H9 (cell line): Measurements from ENCODE around the gene CACNG5. TPM values are rescaled to one million over a fixed set of nuclear protein-coding genes. Genes with fewer than 3 reads are reported as not detected.

Source experiments
- DNase-seq: peaks from one replicate; pipeline ENCODE4 v3.0.0-alpha.2; 2017
- H2AFZ ChIP-seq: one replicate; pipeline ENCODE4 v1.6.1; 2013; ENCODE audit warnings: mild to moderate bottlenecking, low read length, control low read depth, moderate library complexity
- H2AK5ac ChIP-seq: 2 replicates; pipeline ENCODE4 v1.6.1; 2013; ENCODE audit warnings: low read length, control low read depth, mixed read lengths; ENCODE audit not compliant: insufficient read length
- H2BK120ac ChIP-seq: one replicate; pipeline ENCODE4 v1.6.1; 2013; ENCODE audit warnings: low read depth, mild to moderate bottlenecking, low read length, control low read depth, inconsistent platforms; ENCODE audit not compliant: poor library complexity, severe bottlenecking
- H2BK12ac ChIP-seq: 2 replicates; pipeline ENCODE4 v1.6.1; 2013; ENCODE audit warnings: low read length, control low read depth, mixed read lengths, low read depth; ENCODE audit not compliant: insufficient read length
- H2BK15ac ChIP-seq: 2 replicates; pipeline ENCODE4 v1.6.1; 2013; ENCODE audit warnings: low read depth, low read length, control low read depth
- H2BK20ac ChIP-seq: one replicate; pipeline ENCODE4 v1.6.1; 2013; ENCODE audit warnings: low read depth, mild to moderate bottlenecking, low read length, control low read depth, inconsistent platforms; ENCODE audit not compliant: poor library complexity, severe bottlenecking
- H2BK5ac ChIP-seq: 2 replicates; pipeline ENCODE4 v1.6.1; 2013; ENCODE audit warnings: low read length, control low read depth, mixed read lengths; ENCODE audit not compliant: insufficient read length
- H3K14ac ChIP-seq: 2 replicates; pipeline ENCODE4 v1.6.1; 2013; ENCODE audit warnings: low read length, control low read depth; ENCODE audit not compliant: insufficient read depth
- H3K18ac ChIP-seq: 2 replicates; pipeline ENCODE4 v1.6.1; 2013; ENCODE audit warnings: low read depth, mild to moderate bottlenecking, mixed read lengths, low read length, control low read depth; ENCODE audit not compliant: insufficient read length
- H3K23ac ChIP-seq: 2 replicates; pipeline ENCODE4 v1.6.1; 2013; ENCODE audit warnings: low read length, control low read depth, mixed read lengths, low read depth; ENCODE audit not compliant: insufficient read length
- H3K23me2 ChIP-seq: 2 replicates; pipeline ENCODE4 v1.6.1; 2013; ENCODE audit warnings: low read depth, mild to moderate bottlenecking, mixed read lengths, low read length, control low read depth; ENCODE audit not compliant: insufficient read length, poor library complexity, severe bottlenecking
- H3K27ac ChIP-seq: 2 replicates; pipeline ENCODE4 v1.5.1; 2013; ENCODE audit warnings: low read length, control low read depth, mixed read lengths, low read depth; ENCODE audit not compliant: insufficient read length
- H3K27me3 ChIP-seq: 2 replicates; pipeline ENCODE4 v1.6.1; 2013; ENCODE audit warnings: low read length, control low read depth, inconsistent platforms; ENCODE audit not compliant: insufficient read depth
- H3K4ac ChIP-seq: 2 replicates; pipeline ENCODE4 v1.6.1; 2013; ENCODE audit warnings: low read depth, mild to moderate bottlenecking, control low read depth, inconsistent platforms, low read length, moderate library complexity
- H3K4me1 ChIP-seq: 2 replicates; pipeline ENCODE4 v1.6.1; 2013; ENCODE audit warnings: low read length, control low read depth, inconsistent platforms; ENCODE audit not compliant: insufficient read depth
- H3K4me2 ChIP-seq: 2 replicates; pipeline ENCODE4 v1.6.1; 2013; ENCODE audit warnings: low read length, control low read depth, mixed read lengths; ENCODE audit not compliant: insufficient read length, insufficient read depth
- H3K56ac ChIP-seq: 2 replicates; pipeline ENCODE4 v1.6.1; 2013; ENCODE audit warnings: low read depth, mild to moderate bottlenecking, mixed read lengths, low read length, control low read depth; ENCODE audit not compliant: insufficient read length
- H3K79me1 ChIP-seq: 2 replicates; pipeline ENCODE4 v1.6.1; 2013; ENCODE audit warnings: low read depth, mild to moderate bottlenecking, moderate library complexity, low read length, control low read depth, inconsistent platforms; ENCODE audit not compliant: insufficient read depth, poor library complexity, severe bottlenecking
- H3K79me2 ChIP-seq: 2 replicates; pipeline ENCODE4 v1.6.1; 2013; ENCODE audit warnings: low read length, control low read depth, inconsistent platforms; ENCODE audit not compliant: insufficient read depth
- H3K9ac ChIP-seq: 2 replicates; pipeline ENCODE4 v1.6.1; 2013; ENCODE audit warnings: low read length, control low read depth, mixed read lengths; ENCODE audit not compliant: insufficient read length; ENCODE audit errors: extremely low read depth
- H3K9me3 ChIP-seq: one replicate; pipeline ENCODE4 v1.6.1; 2013; ENCODE audit warnings: low read depth, low read length, inconsistent platforms; ENCODE audit not compliant: control insufficient read depth
- H3T11ph ChIP-seq: one replicate; pipeline ENCODE4 v1.6.1; 2013; ENCODE audit warnings: mild to moderate bottlenecking, low read length, control low read depth, inconsistent platforms
- H4K20me1 ChIP-seq: one replicate; pipeline ENCODE4 v1.6.1; 2013; ENCODE audit not compliant: control insufficient read depth, insufficient read length, insufficient read depth
- H4K5ac ChIP-seq: 2 replicates; pipeline ENCODE4 v1.6.1; 2013; ENCODE audit warnings: low read depth, mild to moderate bottlenecking, mixed read lengths, low read length, control low read depth; ENCODE audit not compliant: insufficient read length
- H4K8ac ChIP-seq: replicated peaks from 2 replicates; pipeline ENCODE4 v1.6.1; 2013; ENCODE audit warnings: low read length, control low read depth, mixed read lengths, low read depth; ENCODE audit not compliant: insufficient read length
- H4K91ac ChIP-seq: 2 replicates; pipeline ENCODE4 v1.6.1; 2013; ENCODE audit warnings: low read depth, mild to moderate bottlenecking, moderate library complexity, mixed read lengths, low read length, control low read depth; ENCODE audit not compliant: insufficient read length
- H3K27ac Mint-ChIP-seq, 3 experiments: 2 replicates in 2 of 3; 3 replicates in 1 of 3; pipeline ENCODE4 v1.8.0; 2020 to 2021; ENCODE audit warnings: mixed read lengths in 3 of 3, mild to moderate bottlenecking in 1 of 3, moderate library complexity in 1 of 3
- H3K27me3 Mint-ChIP-seq: 2 replicates; pipeline ENCODE4 v1.8.0; 2021; ENCODE audit warnings: low read depth, mild to moderate bottlenecking, moderate library complexity, mixed read lengths
- H3K36me3 Mint-ChIP-seq, 3 experiments: 2 replicates in 2 of 3; 3 replicates in 1 of 3; pipeline ENCODE4 v1.8.0; 2020 to 2021; ENCODE audit warnings: low read depth in 3 of 3, mixed read lengths in 3 of 3; ENCODE audit not compliant: insufficient read depth in 1 of 3
- H3K4me1 Mint-ChIP-seq, 2 experiments: 2 replicates each; pipeline ENCODE4 v1.8.0; 2020; ENCODE audit warnings: mixed read lengths in 2 of 2
- H3K4me3 Mint-ChIP-seq, 2 experiments: 2 replicates in 1 of 2; 3 replicates in 1 of 2; pipeline ENCODE4 v1.8.0; 2020 to 2021; ENCODE audit warnings: mild to moderate bottlenecking in 2 of 2, mixed read lengths in 2 of 2, moderate library complexity in 1 of 2
- H3K9me3 Mint-ChIP-seq, 2 experiments: 2 replicates in 1 of 2; 3 replicates in 1 of 2; pipeline ENCODE4 v1.8.0; 2020; ENCODE audit warnings: mild to moderate bottlenecking in 2 of 2, mixed read lengths in 2 of 2, moderate library complexity in 1 of 2
- WGBS: extraction: QIAGEN DNeasy Blood & Tissue Kit; methylation state at CpG from one replicate; pipeline ENCODE4 v1.1.7; 2013; ENCODE audit warnings: missing lambda C conversion rate, low lambda C conversion rate, mixed read lengths; ENCODE audit not compliant: insufficient read length; ENCODE audit errors: extremely low coverage; 5-methylcytosine and 5-hydroxymethylcytosine counted together
- total RNA-seq: library from RNA; stranded (reverse); gene quantifications from 2 replicates; pipeline ENCODE4 v1.2.1, GENCODE V29; 2021
- TF ChIP-seq, protein P1 (sequence below): fragments of 200-600 bp; sonication (generic); conservative IDR thresholded peaks from 3 replicates; pipeline ENCODE4 v1.8.0; 2021; ENCODE audit warnings: antibody characterized with exemption, mild to moderate bottlenecking

The CACNG5 gene
- total RNA-seq, 1 experiment from 2014 or later = 1.6 TPM

DNA sequence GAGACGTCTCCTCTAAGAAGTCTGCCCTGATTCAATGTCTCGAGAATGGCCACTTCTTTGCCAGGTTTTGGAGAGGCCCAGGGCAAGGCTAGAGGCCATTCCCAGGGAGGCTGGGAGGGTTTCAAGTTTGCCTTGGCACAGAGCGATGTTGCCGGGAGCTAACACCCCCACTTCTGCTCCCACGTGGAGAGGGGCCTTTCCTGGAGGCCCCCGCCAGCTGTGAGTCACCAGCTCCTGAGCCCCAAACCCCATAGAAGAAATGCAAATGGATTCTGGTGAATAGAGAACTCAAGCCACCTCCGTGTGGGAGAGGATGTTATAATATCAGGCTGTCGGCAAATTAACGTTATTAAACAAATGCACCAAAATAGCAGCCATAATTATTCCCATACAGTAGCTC lies 62.2 kb downstream of the CACNG5 start:
- Histone ChIP-seq H3K4ac (no peak overlapping the region), H3K23ac (no peak overlapping the region), H3K18ac (no peak overlapping the region), H3K79me2 (no peaks in the 10 kb centered on the region), H3T11ph (no peak overlapping the region), H3K9ac (no peak overlapping the region), H4K8ac (no peak overlapping the region), H3K4me2 (no peak overlapping the region), H2BK120ac (no peak overlapping the region), H3K79me1 (no peaks in the 10 kb centered on the region), H4K5ac (no peak overlapping the region), H3K14ac (no peak overlapping the region), H2BK5ac (no peak overlapping the region), H3K4me1 (no peaks in the 10 kb centered on the region), H2BK15ac (no peak overlapping the region), H2AFZ (no peak overlapping the region), H4K20me1 (no peaks in the 10 kb centered on the region), H3K27ac (no peak overlapping the region), H4K91ac (no peak overlapping the region), H3K56ac (no peak overlapping the region), H2BK20ac (no peak overlapping the region), H2BK12ac (no peak overlapping the region), H3K27me3 (no peaks in the 10 kb centered on the region), H3K9me3 (no peaks in the 10 kb centered on the region), H3K23me2 (no peaks in the 10 kb centered on the region), H2AK5ac (no peak overlapping the region)
- WGBS = no CpG with 5 or more reads among the region's 9 CpGs
- H3K27me3 Mint-ChIP-seq = no peaks in the 10 kb centered on the region; the same call in 1 of the 2 replicates
- no peak for DNase-seq
- H3K36me3 Mint-ChIP-seq = no peaks in the 10 kb centered on the region
- H3K9me3 Mint-ChIP-seq = no peaks in the 10 kb centered on the region
- TF ChIP-seq, protein P1, sequence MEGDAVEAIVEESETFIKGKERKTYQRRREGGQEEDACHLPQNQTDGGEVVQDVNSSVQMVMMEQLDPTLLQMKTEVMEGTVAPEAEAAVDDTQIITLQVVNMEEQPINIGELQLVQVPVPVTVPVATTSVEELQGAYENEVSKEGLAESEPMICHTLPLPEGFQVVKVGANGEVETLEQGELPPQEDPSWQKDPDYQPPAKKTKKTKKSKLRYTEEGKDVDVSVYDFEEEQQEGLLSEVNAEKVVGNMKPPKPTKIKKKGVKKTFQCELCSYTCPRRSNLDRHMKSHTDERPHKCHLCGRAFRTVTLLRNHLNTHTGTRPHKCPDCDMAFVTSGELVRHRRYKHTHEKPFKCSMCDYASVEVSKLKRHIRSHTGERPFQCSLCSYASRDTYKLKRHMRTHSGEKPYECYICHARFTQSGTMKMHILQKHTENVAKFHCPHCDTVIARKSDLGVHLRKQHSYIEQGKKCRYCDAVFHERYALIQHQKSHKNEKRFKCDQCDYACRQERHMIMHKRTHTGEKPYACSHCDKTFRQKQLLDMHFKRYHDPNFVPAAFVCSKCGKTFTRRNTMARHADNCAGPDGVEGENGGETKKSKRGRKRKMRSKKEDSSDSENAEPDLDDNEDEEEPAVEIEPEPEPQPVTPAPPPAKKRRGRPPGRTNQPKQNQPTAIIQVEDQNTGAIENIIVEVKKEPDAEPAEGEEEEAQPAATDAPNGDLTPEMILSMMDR = no peak
- H3K4me1 Mint-ChIP-seq = peaks cover 0 to 5% of the 10 kb centered on the region in 2 experiments; a peak in 3 of 4 replicates
- H3K4me3 Mint-ChIP-seq = no peak overlapping the region
- H3K27ac Mint-ChIP-seq = no peak overlapping the region
